GM23338 (cell line): Measurements from ENCODE around the gene STING1. TPM values are rescaled to one million over a fixed set of nuclear protein-coding genes. Genes with fewer than 3 reads are reported as not detected.
"Not testable (repeated sequence)": the region's sequence is repeated elsewhere in the genome, so short reads cannot be mapped to it uniquely, and the experiment has no call there.

Experiments used
- ATAC-seq: fragments of 200-7000 bp; cut with Tn5 transposase; 3 replicates; pipeline ENCODE4 v1.9.1; 2020
- DNase-seq: peaks from one replicate; pipeline ENCODE4 v3.0.0-alpha.2; 2015; ENCODE audit warnings: low spot score
- H2AFZ ChIP-seq: fragments of 200-600 bp; sonication (generic); 2 replicates; pipeline ENCODE4 v1.8.0; 2016; ENCODE audit warnings: antibody characterized with exemption, mild to moderate bottlenecking, moderate library complexity
- H3F3A ChIP-seq: fragments of 200-600 bp; sonication (generic); replicated peaks from 2 replicates; pipeline ENCODE4 v1.8.0; 2017; ENCODE audit warnings: antibody characterized with exemption, mixed run types, low read depth
- H3K27ac ChIP-seq: fragments of 200-600 bp; sonication (generic); 2 replicates; pipeline ENCODE4 v1.6.1; 2016; ENCODE audit warnings: low read depth
- H3K27me3 ChIP-seq: fragments of 200-600 bp; sonication (generic); 2 replicates; pipeline ENCODE4 v1.8.0; 2016; ENCODE audit warnings: mild to moderate bottlenecking, mixed run types, moderate library complexity; ENCODE audit not compliant: insufficient read depth
- H3K36me3 ChIP-seq: fragments of 200-600 bp; sonication (generic); 2 replicates; pipeline ENCODE4 v1.8.0; 2016; ENCODE audit warnings: mild to moderate bottlenecking; ENCODE audit not compliant: insufficient read depth
- H3K4me1 ChIP-seq: fragments of 200-600 bp; sonication (generic); 2 replicates; pipeline ENCODE4 v1.8.0; 2016; ENCODE audit warnings: mild to moderate bottlenecking, moderate library complexity; ENCODE audit not compliant: insufficient read depth
- H3K4me2 ChIP-seq: fragments of 200-600 bp; sonication (generic); 2 replicates; pipeline ENCODE4 v1.7.1; 2017; ENCODE audit warnings: mixed run types
- H3K4me3 ChIP-seq: fragments of 200-600 bp; sonication (generic); 2 replicates; pipeline ENCODE4 v1.6.1; 2016; ENCODE audit warnings: mixed run types
- H3K79me2 ChIP-seq: fragments of 200-600 bp; sonication (generic); replicated peaks from 2 replicates; pipeline ENCODE4 v1.8.0; 2017; ENCODE audit warnings: mild to moderate bottlenecking; ENCODE audit not compliant: insufficient read depth
- H3K9me2 ChIP-seq: fragments of 200-600 bp; sonication (generic); 2 replicates; pipeline ENCODE4 v1.8.0; 2017; ENCODE audit not compliant: insufficient read depth
- H4K20me1 ChIP-seq: fragments of 200-600 bp; sonication (generic); replicated peaks from 2 replicates; pipeline ENCODE4 v1.8.0; 2017; ENCODE audit warnings: mild to moderate bottlenecking; ENCODE audit not compliant: insufficient read depth
- H3K27ac Mint-ChIP-seq: 2 replicates; pipeline ENCODE4 v1.8.0; 2020; ENCODE audit warnings: inconsistent platforms, mild to moderate bottlenecking, moderate library complexity, mixed read lengths
- H3K27me3 Mint-ChIP-seq: 3 replicates; pipeline ENCODE4 v1.8.0; 2022; ENCODE audit warnings: low read depth, mild to moderate bottlenecking, moderate library complexity, mixed read lengths, inconsistent platforms; ENCODE audit not compliant: insufficient read depth, poor library complexity
- H3K36me3 Mint-ChIP-seq: 3 replicates; pipeline ENCODE4 v1.8.0; 2021; ENCODE audit warnings: low read depth, mild to moderate bottlenecking, inconsistent platforms, moderate library complexity, mixed read lengths
- H3K4me1 Mint-ChIP-seq: 3 replicates; pipeline ENCODE4 v1.8.0; 2020; ENCODE audit warnings: mild to moderate bottlenecking, inconsistent platforms, mixed read lengths
- H3K4me3 Mint-ChIP-seq: 3 replicates; pipeline ENCODE4 v1.8.0; 2021; ENCODE audit warnings: moderate library complexity, mild to moderate bottlenecking, inconsistent platforms, mixed read lengths
- H3K9me3 Mint-ChIP-seq: 3 replicates; pipeline ENCODE4 v1.8.0; 2020; ENCODE audit warnings: moderate library complexity, mild to moderate bottlenecking, inconsistent platforms, mixed read lengths
- CREB1 ChIP-seq: fragments of 250-450 bp; sonication (Bioruptor Pico); IDR thresholded peaks from 2 replicates; pipeline ENCODE4 v1.5.0; 2020; ENCODE audit warnings: low read depth, mild to moderate bottlenecking, moderate library complexity
- EZH2 ChIP-seq: fragments of 200-600 bp; sonication (generic); IDR thresholded peaks from one replicate; pipeline ENCODE4 v1.8.0; 2017; ENCODE audit warnings: antibody characterized with exemption, mild to moderate bottlenecking, low read depth; ENCODE audit not compliant: unreplicated experiment
- EZH2phosphoT487 ChIP-seq: fragments of 200-600 bp; sonication (generic); IDR thresholded peaks from one replicate; pipeline ENCODE4 v1.8.1; 2018; ENCODE audit warnings: antibody characterized with exemption; ENCODE audit not compliant: unreplicated experiment
- JUNB ChIP-seq: IDR thresholded peaks from one replicate; pipeline ENCODE4 v1.6.1; 2016; ENCODE audit warnings: antibody characterized with exemption; ENCODE audit not compliant: unreplicated experiment
- NANOG ChIP-seq: IDR thresholded peaks from 2 replicates; pipeline ENCODE4 v1.6.1; 2016; ENCODE audit warnings: antibody characterized with exemption, borderline replicate concordance
- POLR2AphosphoS5 ChIP-seq: IDR thresholded peaks from 2 replicates; pipeline ENCODE4 v1.6.1; 2016; ENCODE audit warnings: antibody characterized with exemption, low read depth
- ZNF114 ChIP-seq: fragments of 250-450 bp; sonication (Bioruptor Pico); IDR thresholded peaks from 2 replicates; pipeline ENCODE4 v1.5.0; 2020; ENCODE audit warnings: mild to moderate bottlenecking, moderate library complexity
- ZNF331 ChIP-seq: fragments of 250-450 bp; sonication (Bioruptor Pico); IDR thresholded peaks from 2 replicates; pipeline ENCODE4 v1.5.0; 2020; ENCODE audit warnings: low read depth, mild to moderate bottlenecking, moderate library complexity
- polyA plus RNA-seq: library from polyadenylated mRNA; unstranded; fragments of >200 nt; fragmentation: Nextera tagmentation; extraction: Ambion mirVana; gene quantifications from 2 replicates; pipeline ENCODE4 v1.2.1, GENCODE V29; 2016
- total RNA-seq: library from RNA; depleted of rRNA; stranded (reverse); fragments of >200 nt; shearing (Covaris generic); gene quantifications from 2 replicates; pipeline ENCODE4 v1.2.3, GENCODE V29; 2014
- TF ChIP-seq, protein P1 (sequence below): IDR thresholded peaks from one replicate; pipeline ENCODE4 v1.6.1; 2018; ENCODE audit warnings: antibody characterized with exemption; ENCODE audit not compliant: unreplicated experiment
- TF ChIP-seq, protein P2 (sequence below), 2 experiments: fragments of 200-600 bp in 1 of 2; sonication (generic) in 1 of 2; conservative IDR thresholded peaks; 2 replicates each; pipeline versions ENCODE4 v1.5.1 to v1.6.1; 2016 to 2017; ENCODE audit warnings: antibody characterized with exemption in 2 of 2, low read depth in 2 of 2, mild to moderate bottlenecking in 2 of 2, moderate library complexity in 1 of 2

Gene STING1
- total and polyA plus RNA-seq, 2 experiments from 2014 or later, result 0.66 TPM; not detected in 1

- TF ChIP-seq, protein P1, sequence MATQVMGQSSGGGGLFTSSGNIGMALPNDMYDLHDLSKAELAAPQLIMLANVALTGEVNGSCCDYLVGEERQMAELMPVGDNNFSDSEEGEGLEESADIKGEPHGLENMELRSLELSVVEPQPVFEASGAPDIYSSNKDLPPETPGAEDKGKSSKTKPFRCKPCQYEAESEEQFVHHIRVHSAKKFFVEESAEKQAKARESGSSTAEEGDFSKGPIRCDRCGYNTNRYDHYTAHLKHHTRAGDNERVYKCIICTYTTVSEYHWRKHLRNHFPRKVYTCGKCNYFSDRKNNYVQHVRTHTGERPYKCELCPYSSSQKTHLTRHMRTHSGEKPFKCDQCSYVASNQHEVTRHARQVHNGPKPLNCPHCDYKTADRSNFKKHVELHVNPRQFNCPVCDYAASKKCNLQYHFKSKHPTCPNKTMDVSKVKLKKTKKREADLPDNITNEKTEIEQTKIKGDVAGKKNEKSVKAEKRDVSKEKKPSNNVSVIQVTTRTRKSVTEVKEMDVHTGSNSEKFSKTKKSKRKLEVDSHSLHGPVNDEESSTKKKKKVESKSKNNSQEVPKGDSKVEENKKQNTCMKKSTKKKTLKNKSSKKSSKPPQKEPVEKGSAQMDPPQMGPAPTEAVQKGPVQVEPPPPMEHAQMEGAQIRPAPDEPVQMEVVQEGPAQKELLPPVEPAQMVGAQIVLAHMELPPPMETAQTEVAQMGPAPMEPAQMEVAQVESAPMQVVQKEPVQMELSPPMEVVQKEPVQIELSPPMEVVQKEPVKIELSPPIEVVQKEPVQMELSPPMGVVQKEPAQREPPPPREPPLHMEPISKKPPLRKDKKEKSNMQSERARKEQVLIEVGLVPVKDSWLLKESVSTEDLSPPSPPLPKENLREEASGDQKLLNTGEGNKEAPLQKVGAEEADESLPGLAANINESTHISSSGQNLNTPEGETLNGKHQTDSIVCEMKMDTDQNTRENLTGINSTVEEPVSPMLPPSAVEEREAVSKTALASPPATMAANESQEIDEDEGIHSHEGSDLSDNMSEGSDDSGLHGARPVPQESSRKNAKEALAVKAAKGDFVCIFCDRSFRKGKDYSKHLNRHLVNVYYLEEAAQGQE, result no peak
- TF ChIP-seq EZH2phosphoT487 (no peak), NANOG (no peak), ZNF114 (no peak), POLR2AphosphoS5 (no peak), EZH2 (no peak), ZNF331 (CRISPR knock-in tag) (no peak), JUNB (no peak)
- TF ChIP-seq, protein P2, sequence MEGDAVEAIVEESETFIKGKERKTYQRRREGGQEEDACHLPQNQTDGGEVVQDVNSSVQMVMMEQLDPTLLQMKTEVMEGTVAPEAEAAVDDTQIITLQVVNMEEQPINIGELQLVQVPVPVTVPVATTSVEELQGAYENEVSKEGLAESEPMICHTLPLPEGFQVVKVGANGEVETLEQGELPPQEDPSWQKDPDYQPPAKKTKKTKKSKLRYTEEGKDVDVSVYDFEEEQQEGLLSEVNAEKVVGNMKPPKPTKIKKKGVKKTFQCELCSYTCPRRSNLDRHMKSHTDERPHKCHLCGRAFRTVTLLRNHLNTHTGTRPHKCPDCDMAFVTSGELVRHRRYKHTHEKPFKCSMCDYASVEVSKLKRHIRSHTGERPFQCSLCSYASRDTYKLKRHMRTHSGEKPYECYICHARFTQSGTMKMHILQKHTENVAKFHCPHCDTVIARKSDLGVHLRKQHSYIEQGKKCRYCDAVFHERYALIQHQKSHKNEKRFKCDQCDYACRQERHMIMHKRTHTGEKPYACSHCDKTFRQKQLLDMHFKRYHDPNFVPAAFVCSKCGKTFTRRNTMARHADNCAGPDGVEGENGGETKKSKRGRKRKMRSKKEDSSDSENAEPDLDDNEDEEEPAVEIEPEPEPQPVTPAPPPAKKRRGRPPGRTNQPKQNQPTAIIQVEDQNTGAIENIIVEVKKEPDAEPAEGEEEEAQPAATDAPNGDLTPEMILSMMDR (conservative IDR thresholded peaks at IDR 0.05; ENCODE audit: low read depth in 2 of 2), result no peak
Measured at GRCh38 chr5:139486201-139486600, 3.6 kb upstream of the STING1 start (continued).

DNA sequence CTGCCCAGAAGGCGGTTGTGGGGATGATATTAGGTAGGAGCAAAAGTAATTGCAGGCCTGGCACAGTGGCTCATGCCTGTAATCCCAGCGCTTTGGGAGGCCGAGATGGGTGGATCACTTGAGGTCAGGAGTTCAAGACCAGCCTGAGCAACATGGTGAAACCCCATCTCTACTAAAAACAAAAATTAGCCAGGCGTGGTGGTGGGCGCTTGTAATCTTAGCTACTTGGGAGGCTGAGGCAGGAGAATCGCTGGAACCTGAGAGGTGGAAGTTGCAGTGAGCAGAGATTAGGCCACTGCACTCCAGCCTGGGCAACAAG, 291 bp upstream of the STING1 start:
- not testable (repeated sequence) for H3K9me2 ChIP-seq, H3F3A ChIP-seq, H3K36me3 Mint-ChIP-seq, H3K36me3 ChIP-seq, H3K27ac ChIP-seq, DNase-seq, H4K20me1 ChIP-seq, H3K27me3 ChIP-seq, H3K27ac Mint-ChIP-seq, ATAC-seq, H3K4me3 ChIP-seq, H3K4me2 ChIP-seq, H3K79me2 ChIP-seq, H3K9me3 Mint-ChIP-seq, H3K4me1 ChIP-seq, H3K4me3 Mint-ChIP-seq
- H2AFZ ChIP-seq, result peak overlapping the region; percentile 78
- Mint-ChIP-seq H3K27me3 (peaks cover 11% of the 10 kb centered on the region), H3K4me1 (peaks cover 17% of the 10 kb centered on the region)

GRCh38 chr5:139481580-139482049, 943 bp downstream of the STING1 start:
- Histone ChIP-seq H3K27me3 (no peaks in the 10 kb centered on the region), H3K27ac (no peak overlapping the region), H3K9me2 (no peaks in the 10 kb centered on the region), H3K79me2 (no peaks in the 10 kb centered on the region), H3K4me3 (no peak overlapping the region), H2AFZ (peak overlapping the region; percentile 78; the same call in 1 of the 2 replicates), H3K4me1 (peaks cover 6% of the 10 kb centered on the region; the same call in 1 of the 2 replicates), H3F3A (0 out of 2 replicates have a peak, but pooled peaks cover 2% of the 10 kb centered on the region), H3K36me3 (no peaks in the 10 kb centered on the region), H4K20me1 (no peaks in the 10 kb centered on the region), H3K4me2 (no peak overlapping the region)
- peaks cover 16% of the 10 kb centered on the region for H3K4me1 Mint-ChIP-seq
- no peaks in the 10 kb centered on the region for H3K9me3 Mint-ChIP-seq
- H3K36me3 Mint-ChIP-seq, result no peaks in the 10 kb centered on the region
- H3K27me3 Mint-ChIP-seq, result peaks cover 13% of the 10 kb centered on the region
- no peak overlapping the region for H3K27ac Mint-ChIP-seq
- TF ChIP-seq CREB1 (CRISPR knock-in tag), result no peak
- TF ChIP-seq, protein P2 (conservative IDR thresholded peaks at IDR 0.05; ENCODE audit: low read depth in 2 of 2), result peak; percentile 9 to 40; a peak in 2 of 4 replicates
- DNase-seq (peak; percentile 44), ATAC-seq (peak; percentile 52)
- H3K4me3 Mint-ChIP-seq, result no peak overlapping the region
